ENCODE results near the gene DGKG. TPM values are rescaled to one million over a fixed set of nuclear protein-coding genes. Genes with fewer than 3 reads are reported as not detected.

Gene DGKG
- total and polyA plus RNA-seq, 7 donors: 0.60 to 30.7 (median 6.1) TPM

DNA sequence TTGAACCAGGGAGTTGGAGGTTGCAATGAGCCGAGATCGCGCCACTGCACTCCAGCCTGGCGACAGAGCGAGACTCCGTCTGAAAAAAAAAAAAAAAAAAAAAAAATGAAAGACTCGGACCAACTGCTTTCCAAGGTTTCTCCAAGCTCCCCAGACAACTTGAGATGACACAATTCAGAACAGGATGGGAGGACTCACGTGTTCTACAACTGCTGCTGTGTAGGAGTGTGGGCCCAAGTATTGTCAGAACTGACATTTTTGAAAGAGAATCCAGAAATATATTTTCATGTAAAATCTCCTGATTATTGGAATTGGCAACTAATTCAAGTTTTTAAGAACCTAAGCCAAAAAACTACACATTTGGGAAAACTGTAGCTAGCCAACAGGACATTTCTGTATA lies 143.6 kb downstream of the DGKG start:
- no peak for DNase-seq
- H3K36me3 ChIP-seq: no peaks in the 10 kb centered on the region
- H3K27ac ChIP-seq: no peak overlapping the region
- TF ChIP-seq POLR2AphosphoS5 (IDR thresholded peaks at IDR 0.05) (no peak), POLR2A (IDR thresholded peaks at IDR 0.05) (no peak), EP300 (IDR thresholded peaks at IDR 0.05) (no peak)
- TF ChIP-seq, protein P1, sequence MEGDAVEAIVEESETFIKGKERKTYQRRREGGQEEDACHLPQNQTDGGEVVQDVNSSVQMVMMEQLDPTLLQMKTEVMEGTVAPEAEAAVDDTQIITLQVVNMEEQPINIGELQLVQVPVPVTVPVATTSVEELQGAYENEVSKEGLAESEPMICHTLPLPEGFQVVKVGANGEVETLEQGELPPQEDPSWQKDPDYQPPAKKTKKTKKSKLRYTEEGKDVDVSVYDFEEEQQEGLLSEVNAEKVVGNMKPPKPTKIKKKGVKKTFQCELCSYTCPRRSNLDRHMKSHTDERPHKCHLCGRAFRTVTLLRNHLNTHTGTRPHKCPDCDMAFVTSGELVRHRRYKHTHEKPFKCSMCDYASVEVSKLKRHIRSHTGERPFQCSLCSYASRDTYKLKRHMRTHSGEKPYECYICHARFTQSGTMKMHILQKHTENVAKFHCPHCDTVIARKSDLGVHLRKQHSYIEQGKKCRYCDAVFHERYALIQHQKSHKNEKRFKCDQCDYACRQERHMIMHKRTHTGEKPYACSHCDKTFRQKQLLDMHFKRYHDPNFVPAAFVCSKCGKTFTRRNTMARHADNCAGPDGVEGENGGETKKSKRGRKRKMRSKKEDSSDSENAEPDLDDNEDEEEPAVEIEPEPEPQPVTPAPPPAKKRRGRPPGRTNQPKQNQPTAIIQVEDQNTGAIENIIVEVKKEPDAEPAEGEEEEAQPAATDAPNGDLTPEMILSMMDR (IDR thresholded peaks at IDR 0.05): no peak
- no peaks in the 10 kb centered on the region for H3K27me3 ChIP-seq
- 92 to 95% methylated on average over 8 of the region's 8 CpGs for WGBS, 2 donors
- no peak overlapping the region for H3K4me3 ChIP-seq
- intact Hi-C loops (cut with DNase I): no loop called here
- H3K4me1 ChIP-seq: peaks cover 0 to 14% (median 5%) of the 10 kb centered on the region in 4 donors
- no peaks in the 10 kb centered on the region for H3K9me3 ChIP-seq

DNA sequence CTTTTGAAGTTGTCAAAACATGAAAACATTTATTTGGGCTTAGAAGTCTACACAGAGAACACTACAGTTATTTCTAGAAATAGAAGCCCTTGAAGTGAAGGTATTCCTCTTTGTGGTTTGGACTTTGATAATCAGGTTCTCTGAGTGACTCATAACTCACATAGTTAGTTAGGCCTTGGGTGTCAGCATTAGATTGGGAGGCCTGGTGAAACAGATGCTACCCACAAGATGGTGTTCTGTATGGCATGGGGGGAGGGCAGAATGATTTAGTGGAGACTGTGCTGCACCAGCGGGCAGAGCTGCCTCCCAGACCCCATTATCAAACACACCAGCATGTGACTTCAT lies 144.2 kb downstream of the DGKG start:
- DNase-seq: no peak
- H3K4me1 ChIP-seq: peaks cover 0 to 14% (median 5%) of the 10 kb centered on the region in 4 donors
- H3K36me3 ChIP-seq: no peaks in the 10 kb centered on the region
- H3K27me3 ChIP-seq: no peaks in the 10 kb centered on the region
- no peaks in the 10 kb centered on the region for H3K9me3 ChIP-seq
- TF ChIP-seq EP300 (IDR thresholded peaks at IDR 0.05): no peak
- no peak for TF ChIP-seq POLR2A (IDR thresholded peaks at IDR 0.05)
- TF ChIP-seq POLR2AphosphoS5 (IDR thresholded peaks at IDR 0.05): no peak
- TF ChIP-seq, protein P1 (IDR thresholded peaks at IDR 0.05): no peak
- H3K27ac ChIP-seq: no peak overlapping the region
- WGBS, 2 donors: 68 to 92% methylated on average over 1 of the region's 1 CpG
- H3K4me3 ChIP-seq: no peak overlapping the region
- intact Hi-C loops (cut with DNase I): no loop called here

GRCh38 chr3:186216900-186217819 lies 144.9 kb downstream of the DGKG start:
- H3K36me3 ChIP-seq: no peaks in the 10 kb centered on the region
- intact Hi-C loops (cut with DNase I): no loop called here
- TF ChIP-seq POLR2A (IDR thresholded peaks at IDR 0.05) (no peak), EP300 (IDR thresholded peaks at IDR 0.05) (no peak), POLR2AphosphoS5 (IDR thresholded peaks at IDR 0.05) (no peak)
- TF ChIP-seq, protein P1 (IDR thresholded peaks at IDR 0.05): no peak
- no peaks in the 10 kb centered on the region for H3K27me3 ChIP-seq
- peaks cover 0 to 14% (median 5%) of the 10 kb centered on the region in 4 donors for H3K4me1 ChIP-seq
- WGBS, 2 donors: 74 to 75% methylated on average over 4 of the region's 4 CpGs
- no peak overlapping the region for H3K27ac ChIP-seq
- H3K9me3 ChIP-seq: no peaks in the 10 kb centered on the region
- H3K4me3 ChIP-seq: no peak overlapping the region
- DNase-seq: no peak

GRCh38 chr3:186214670-186215069 lies 147.4 kb downstream of the DGKG start:
- peaks cover 0 to 28% (median 20%) of the 10 kb centered on the region in 4 donors for H3K4me1 ChIP-seq
- H3K9me3 ChIP-seq: no peaks in the 10 kb centered on the region
- no peaks in the 10 kb centered on the region for H3K27me3 ChIP-seq
- intact Hi-C loops (cut with DNase I): no loop called here
- WGBS, 2 donors: 94 to 95% methylated on average over 2 of the region's 2 CpGs
- DNase-seq: no peak
- no peak overlapping the region for H3K4me3 ChIP-seq
- no peak overlapping the region for H3K27ac ChIP-seq
- no peaks in the 10 kb centered on the region for H3K36me3 ChIP-seq
- TF ChIP-seq POLR2A (IDR thresholded peaks at IDR 0.05) (no peak), EP300 (IDR thresholded peaks at IDR 0.05) (no peak), POLR2AphosphoS5 (IDR thresholded peaks at IDR 0.05) (no peak)
- TF ChIP-seq, protein P1 (IDR thresholded peaks at IDR 0.05): no peak
